ENCODE results near the gene TPTE2. TPM values are rescaled to one million over a fixed set of nuclear protein-coding genes. Genes with fewer than 3 reads are reported as not detected.

The TPTE2 gene
- total RNA-seq = not detected in 2 replicates

GRCh38 chr13:19561127-19561582 is at the start of gene TPTE2:
TSS of gene TPTE2 (minus strand) at chr13:19561532. CDS start at chr13:19503234, 58,298 bp downstream.

Other genes with a start within 250 kb of the TPTE2 start
- gene MPHOSPH8, start 72.1 kb upstream of the TPTE2 start, total RNA-seq = 9.2 and 9.8 TPM in 2 replicates
- gene PSPC1, start 221.4 kb upstream of the TPTE2 start, total RNA-seq = 69.9 and 80.5 TPM in 2 replicates